Hematopoietic multipotent progenitor cell treated with erythropoietin and hydrocortisone succinate and interleukin-3 and kit ligand, for 6 days (in vitro differentiated cells): ENCODE measurements around the gene MED9.

ENCODE experiments used
- DNase-seq: peaks from one replicate; pipeline ENCODE4 v3.0.0-alpha.2; 2015

MED9 gene

DNA sequence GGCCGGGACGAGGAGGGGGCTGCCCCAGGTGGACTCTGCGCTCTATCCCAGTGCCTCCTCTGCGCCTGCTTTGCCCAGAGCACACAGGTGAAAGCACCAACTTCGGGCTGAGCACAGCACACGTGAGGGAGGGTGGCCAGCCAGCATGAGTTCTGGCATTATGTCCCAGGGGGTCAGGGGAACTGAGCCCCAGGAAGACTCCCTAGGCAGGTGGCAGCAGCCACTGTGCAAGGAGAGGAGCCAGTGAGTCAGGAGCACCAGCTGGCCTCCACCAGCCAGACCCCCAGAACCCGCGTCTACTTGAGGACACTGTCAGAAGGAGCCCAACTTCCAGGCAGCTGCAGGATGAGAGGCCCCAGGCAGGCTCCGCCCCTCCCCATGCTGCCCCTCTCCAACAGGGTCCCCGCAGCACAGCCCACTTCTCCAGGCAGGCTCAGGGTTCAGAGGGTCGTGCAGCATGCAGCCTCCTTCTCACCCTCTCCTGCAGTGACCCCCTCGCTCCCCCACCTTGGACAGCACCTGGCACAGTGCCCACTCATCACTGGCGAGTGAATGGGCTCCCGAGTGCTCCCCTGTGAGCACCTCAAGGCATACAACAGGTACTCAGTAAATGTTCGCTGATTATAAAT lies 63.6 kb downstream of the MED9 start:
- DNase-seq = no peak

DNA sequence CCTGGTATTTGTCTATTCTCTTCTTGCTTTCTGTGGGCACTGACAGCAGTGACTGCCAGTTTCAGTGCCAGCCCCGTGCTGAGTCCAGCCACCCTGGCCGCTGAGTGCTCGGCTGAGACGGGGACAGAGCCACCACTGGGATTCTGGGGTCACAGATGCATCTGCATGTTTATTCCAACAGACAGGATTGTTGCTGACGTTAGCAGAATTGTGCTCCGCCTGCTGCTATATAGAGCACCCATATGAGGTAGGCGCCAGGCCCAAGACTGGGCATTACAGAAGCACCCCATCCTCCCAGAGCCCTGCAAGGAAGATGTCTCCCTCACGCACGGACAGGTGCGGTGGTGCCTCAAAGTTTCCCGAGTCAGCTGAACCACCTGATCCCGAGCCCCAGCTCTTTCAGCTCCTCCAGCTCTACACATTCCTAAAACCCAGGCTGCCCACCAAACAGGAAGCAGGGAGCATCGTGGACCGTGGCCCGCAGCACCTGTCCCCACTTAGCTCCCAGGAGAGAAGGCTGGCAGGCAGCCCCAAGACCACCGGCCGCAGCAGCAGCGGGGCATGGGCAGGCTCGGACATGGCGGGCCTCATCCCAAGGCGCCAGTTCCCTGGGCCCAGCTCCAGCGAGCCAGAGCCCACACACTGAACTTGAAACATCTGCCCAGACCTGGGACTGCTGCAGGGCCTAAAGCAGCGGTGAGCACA lies 64.3 kb downstream of the MED9 start:
- no peak for DNase-seq

DNA sequence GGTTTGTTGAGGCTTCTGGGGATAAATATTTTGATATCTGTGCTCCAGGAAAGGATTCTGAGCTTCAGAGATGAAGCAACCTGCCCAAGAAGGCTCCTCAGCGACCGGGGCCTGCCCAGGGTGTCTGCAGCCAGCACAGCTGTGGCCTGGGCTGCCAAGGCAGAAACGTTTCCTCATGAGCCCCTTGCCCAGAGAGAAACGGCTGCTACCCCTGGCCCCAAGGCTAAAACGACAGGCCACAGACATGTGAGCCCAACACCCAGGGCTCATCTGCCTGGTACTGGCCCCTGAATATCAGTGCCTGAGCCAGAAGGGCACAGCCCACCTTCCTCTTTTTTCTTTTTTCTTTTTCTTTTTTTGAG lies 64.8 kb downstream of the MED9 start:
- DNase-seq = no peak
